Measurements from ENCODE around the gene PSMA4. TPM values are rescaled to one million over a fixed set of nuclear protein-coding genes. Genes with fewer than 3 reads are reported as not detected.

The PSMA4 gene
- total and polyA plus RNA-seq, 2 of the 8 experiments (the other 6 are each of a cell fraction or from before 2014, with no cell fraction given): 348 to 445 TPM

DNA sequence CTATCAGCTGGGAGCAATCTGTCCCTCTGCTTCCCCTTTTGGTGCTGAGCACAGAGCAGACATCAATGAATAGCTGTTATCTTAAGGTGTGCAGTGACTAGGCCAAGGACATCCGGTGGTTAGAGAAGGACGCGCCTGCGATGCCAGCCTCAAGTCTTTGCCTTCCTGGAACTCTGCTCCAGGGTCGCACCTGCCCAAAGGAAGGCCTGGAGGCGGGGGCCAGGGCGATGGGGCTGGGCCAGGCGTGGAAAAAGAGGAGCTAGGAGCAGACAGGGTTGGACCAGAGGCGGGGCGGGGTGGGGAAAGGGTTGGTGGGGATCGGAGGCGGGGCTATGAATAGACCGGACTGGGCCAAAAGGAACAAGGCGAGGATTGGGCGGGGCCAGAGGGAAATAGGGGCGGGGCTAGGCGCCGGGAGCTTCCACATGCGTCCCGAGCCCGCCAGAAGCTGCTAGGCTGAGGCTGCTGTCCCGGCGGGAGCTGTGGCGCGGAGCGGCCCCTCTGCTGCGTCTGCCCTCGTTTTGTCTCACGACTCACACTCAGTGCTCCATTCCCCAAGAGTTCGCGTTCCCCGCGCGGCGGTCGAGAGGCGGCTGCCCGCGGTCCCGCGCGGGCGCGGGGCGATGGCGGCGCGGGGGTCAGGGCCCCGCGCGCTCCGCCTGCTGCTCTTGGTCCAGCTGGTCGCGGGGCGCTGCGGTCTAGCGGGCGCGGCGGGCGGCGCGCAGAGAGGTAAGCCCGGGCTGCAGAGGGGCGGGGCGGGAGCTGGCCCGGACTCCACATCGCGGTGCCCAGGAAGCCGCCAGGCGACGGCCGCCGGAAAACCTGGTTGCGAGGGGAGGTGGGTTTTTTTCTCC lies 25.1 kb downstream of the PSMA4 start, which contains the start of gene CHRNA5 (continued):
- TF ChIP-seq RFX5 (IDR thresholded peaks at IDR 0.05; ENCODE audit: borderline replicate concordance, low read depth, low read length) (no peak), TBP (IDR thresholded peaks at IDR 0.05; ENCODE audit: low read depth, low read length) (peak; percentile 84; the same call in 1 of the 2 replicates), RBBP5 (IDR thresholded peaks at IDR 0.05; ENCODE audit: borderline replicate concordance, low read depth, low read length) (peak; percentile 49; the same call in 1 of the 2 replicates), CBX8 (IDR thresholded peaks at IDR 0.05; ENCODE audit: borderline replicate concordance, low read depth, low read length) (no peak), RAD21 (IDR thresholded peaks at IDR 0.05 in 1 of 2, conservative IDR thresholded peaks at IDR 0.05 in 1 of 2; ENCODE audit: low read depth in 2 of 2, low read length in 2 of 2) (no peak), CBX5 (IDR thresholded peaks at IDR 0.05; ENCODE audit: low read depth, low read length) (no peak), NANOG (IDR thresholded peaks at IDR 0.05; ENCODE audit: insufficient read depth, low read depth, low read length, poor library complexity, severe bottlenecking) (no peak), BRCA1 (IDR thresholded peaks at IDR 0.05; ENCODE audit: low read depth, low read length) (no peak), CHD1 (IDR thresholded peaks at IDR 0.05; ENCODE audit: low read depth, low read length) (no peak), EGR1 (IDR thresholded peaks at IDR 0.05; ENCODE audit: borderline replicate concordance, low read depth, low read length) (no peak), JUND (IDR thresholded peaks at IDR 0.05; ENCODE audit: low read length) (no peak), MAFK (IDR thresholded peaks at IDR 0.05; ENCODE audit: low read depth, low read length) (no peak), RXRA (IDR thresholded peaks at IDR 0.05; ENCODE audit: insufficient read depth, low read depth, low read length) (no peak), YY1 (IDR thresholded peaks at IDR 0.05; ENCODE audit: low read depth, low read length) (no peak), ZNF274 (IDR thresholded peaks at IDR 0.05; ENCODE audit: borderline replicate concordance, extremely low read depth, low read length) (no peak), POU5F1 (IDR thresholded peaks at IDR 0.05; ENCODE audit: low read depth, low read length) (no peak), KDM1A (IDR thresholded peaks at IDR 0.05; ENCODE audit: borderline replicate concordance, low read length) (no peak), RNF2 (IDR thresholded peaks at IDR 0.05; ENCODE audit: borderline replicate concordance, low read depth, low read length, missing control alignments, poor library complexity, severe bottlenecking) (no peak), FOSL1 (IDR thresholded peaks at IDR 0.05; ENCODE audit: insufficient read depth, low read depth, low read length) (no peak)
- TF ChIP-seq, protein P1, sequence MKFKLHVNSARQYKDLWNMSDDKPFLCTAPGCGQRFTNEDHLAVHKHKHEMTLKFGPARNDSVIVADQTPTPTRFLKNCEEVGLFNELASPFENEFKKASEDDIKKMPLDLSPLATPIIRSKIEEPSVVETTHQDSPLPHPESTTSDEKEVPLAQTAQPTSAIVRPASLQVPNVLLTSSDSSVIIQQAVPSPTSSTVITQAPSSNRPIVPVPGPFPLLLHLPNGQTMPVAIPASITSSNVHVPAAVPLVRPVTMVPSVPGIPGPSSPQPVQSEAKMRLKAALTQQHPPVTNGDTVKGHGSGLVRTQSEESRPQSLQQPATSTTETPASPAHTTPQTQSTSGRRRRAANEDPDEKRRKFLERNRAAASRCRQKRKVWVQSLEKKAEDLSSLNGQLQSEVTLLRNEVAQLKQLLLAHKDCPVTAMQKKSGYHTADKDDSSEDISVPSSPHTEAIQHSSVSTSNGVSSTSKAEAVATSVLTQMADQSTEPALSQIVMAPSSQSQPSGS (IDR thresholded peaks at IDR 0.05; ENCODE audit: low read length): no peak

Data from H1 (cell line).